HCT116 (cell line): ENCODE measurements around the gene KIFC3. TPM values are rescaled to one million over a fixed set of nuclear protein-coding genes. Genes with fewer than 3 reads are reported as not detected.

Experiments used
- ATAC-seq: fragments of 200-7000 bp; cut with Tn5 transposase; 2 replicates; pipeline ENCODE4 v1.9.1; 2020; ENCODE audit warnings: mild to moderate bottlenecking, moderate library complexity
- BruUV-seq: library from RNA; stranded (reverse); fragments of 400-500 nt; replicated peaks from 2 replicates; lab custom pipeline; 2021; lab: Mats Ljungman, UMichigan
- CTCF ChIA-PET: fragments of 300-600 bp; sonication (Branson Sonifier 250); formaldehyde crosslinking; loops from one replicate; lab custom pipeline; 2021; ENCODE audit warnings: antibody characterized with exemption; lab: Charles Lee
- POLR2A ChIA-PET: fragments of 300-600, 350-600 bp; sonication (Branson Sonifier 250); formaldehyde crosslinking; loops from one replicate; lab custom pipeline; 2021; ENCODE audit warnings: antibody characterized with exemption; lab: Charles Lee
- RAD21 ChIA-PET, 2 experiments: fragments of 300-600 bp; sonication (Branson Sonifier 250); formaldehyde crosslinking; loops; one replicate each; lab custom pipeline; 2023; ENCODE audit warnings: low total read pairs in 2 of 2; ENCODE audit not compliant: uncharacterized antibody in 2 of 2, unreplicated experiment in 2 of 2, low non-redundant PET in 1 of 2; lab: Charles Lee
- DNase-seq: peaks from one replicate; pipeline ENCODE4 v3.0.0-alpha.2; 2010; ENCODE audit warnings: low read depth, low spot score
- H2AFZ ChIP-seq: fragments of 200-600 bp; shearing (Covaris generic), sonication (generic); 2 replicates; pipeline ENCODE4 v1.6.1; 2017; ENCODE audit warnings: low read depth, mixed run types, mixed read lengths, antibody characterized with exemption, low read length; ENCODE audit not compliant: poor library complexity, severe bottlenecking
- H3K27ac ChIP-seq: 2 replicates; pipeline ENCODE4 v1.5.1; 2012; ENCODE audit warnings: low read depth, low read length
- H3K27me3 ChIP-seq: fragments of 200-600 bp; sonication (generic); 2 replicates; pipeline ENCODE4 v1.6.1; 2016; ENCODE audit warnings: mixed run types, low read length, mixed read lengths; ENCODE audit not compliant: insufficient read depth
- H3K36me3 ChIP-seq, 2 experiments: fragments of 200-500 bp in 1 of 2; fragments of 200-600 bp in 1 of 2; sonication (Bioruptor generic) in 1 of 2; sonication (generic) in 1 of 2; 2 replicates each; pipeline versions ENCODE4 v1.5.1 to v1.6.1; 2014 to 2016; ENCODE audit warnings: low read length in 2 of 2, inconsistent platforms in 1 of 2, mixed read lengths in 1 of 2, mixed run types in 1 of 2; ENCODE audit not compliant: insufficient read depth in 2 of 2, control insufficient read depth in 1 of 2
- H3K4me1 ChIP-seq, 2 experiments: fragments of 200-600 bp in 1 of 2; sonication (generic) in 1 of 2; 2 replicates each; pipeline versions ENCODE4 v1.5.1 to v1.6.1; 2012 to 2017; ENCODE audit warnings: low read length in 2 of 2, inconsistent platforms in 1 of 2, mild to moderate bottlenecking in 1 of 2, mixed read lengths in 1 of 2, mixed run types in 1 of 2, moderate library complexity in 1 of 2; ENCODE audit not compliant: insufficient read depth in 2 of 2, control insufficient read depth in 1 of 2
- H3K4me2 ChIP-seq: fragments of 200-600 bp; sonication (generic); 2 replicates; pipeline ENCODE4 v1.6.1; 2017; ENCODE audit warnings: mixed run types, low read length, mixed read lengths
- H3K4me3 ChIP-seq, 2 experiments: fragments of 200-600 bp in 1 of 2; sonication (generic) in 1 of 2; replicated peaks in 1 of 2; 2 replicates each; pipeline ENCODE4 v1.5.1; 2011 to 2016; ENCODE audit warnings: low read length in 2 of 2, control low read depth in 1 of 2, low read depth in 1 of 2, mild to moderate bottlenecking in 1 of 2, mixed read lengths in 1 of 2, mixed run types in 1 of 2
- H3K79me2 ChIP-seq: fragments of 200-600 bp; sonication (generic); 2 replicates; pipeline ENCODE4 v1.6.1; 2017; ENCODE audit warnings: mild to moderate bottlenecking, mixed run types, low read length, moderate library complexity, mixed read lengths; ENCODE audit not compliant: insufficient read depth
- H3K9ac ChIP-seq: fragments of 200-600 bp; sonication (generic); 2 replicates; pipeline ENCODE4 v1.6.1; 2016; ENCODE audit warnings: low read length, mixed read lengths
- H3K9me2 ChIP-seq: fragments of 200-600 bp; sonication (generic), shearing (Covaris generic); 2 replicates; pipeline ENCODE4 v1.6.1; 2017; ENCODE audit warnings: mixed run types, mild to moderate bottlenecking, moderate library complexity; ENCODE audit not compliant: insufficient read depth
- H3K9me3 ChIP-seq, 2 experiments: fragments of 200-500 bp in 1 of 2; fragments of 200-600 bp in 1 of 2; sonication (Bioruptor generic) in 1 of 2; sonication (generic) in 1 of 2; 2 replicates each; pipeline ENCODE4 v1.6.1; 2014 to 2017; ENCODE audit warnings: low read length in 2 of 2, mixed read lengths in 2 of 2, inconsistent platforms in 1 of 2, low read depth in 1 of 2, mild to moderate bottlenecking in 1 of 2, mixed run types in 1 of 2, moderate library complexity in 1 of 2; ENCODE audit not compliant: control insufficient read depth in 1 of 2, insufficient read depth in 1 of 2
- H4K20me1 ChIP-seq: fragments of 200-600 bp; sonication (generic), shearing (Covaris generic); 2 replicates; pipeline ENCODE4 v1.6.1; 2017; ENCODE audit warnings: mixed run types, mild to moderate bottlenecking, moderate library complexity; ENCODE audit not compliant: insufficient read depth
- CBX3 ChIP-seq: IDR thresholded peaks from 2 replicates; pipeline ENCODE4 v1.6.1; 2012; ENCODE audit warnings: low read depth
- EGR1 ChIP-seq: IDR thresholded peaks from 2 replicates; pipeline ENCODE4 v1.6.1; 2012; ENCODE audit warnings: low read depth
- ELF1 ChIP-seq: IDR thresholded peaks from 2 replicates; pipeline ENCODE4 v1.6.1; 2012; ENCODE audit warnings: low read depth, borderline replicate concordance
- EZH2phosphoT487 ChIP-seq: fragments of 200-600 bp; IDR thresholded peaks from 2 replicates; pipeline ENCODE4 v1.6.1; 2018; ENCODE audit warnings: antibody characterized with exemption, borderline replicate concordance
- FOSL1 ChIP-seq: IDR thresholded peaks from 2 replicates; pipeline ENCODE4 v1.6.1; 2012; ENCODE audit warnings: low read depth
- SIN3A ChIP-seq: IDR thresholded peaks from 2 replicates; pipeline ENCODE4 v1.6.1; 2012; ENCODE audit warnings: low read depth
- SRF ChIP-seq: IDR thresholded peaks from 2 replicates; pipeline ENCODE4 v1.6.1; 2012; ENCODE audit warnings: low read depth
- ZBTB33 ChIP-seq: IDR thresholded peaks from 2 replicates; pipeline ENCODE4 v1.6.1; 2011; ENCODE audit warnings: mild to moderate bottlenecking, low read length, moderate library complexity; ENCODE audit not compliant: insufficient replicate concordance; ENCODE audit errors: extremely low read depth
- ZFX ChIP-seq: fragments of 450-650 bp; IDR thresholded peaks from 2 replicates; pipeline ENCODE4 v1.6.1; 2017
- intact Hi-C: fragments of 100-400 bp; cut with micrococcal nuclease; formaldehyde crosslinking; loops from 2 replicates; pipeline ENCODE4 v1.10.0; 2022
- total RNA-seq: library from RNA; stranded (reverse); gene quantifications from one replicate; pipeline ENCODE4 v1.2.1, GENCODE V29; 2021; ENCODE audit not compliant: unreplicated experiment
- TF ChIP-seq, protein P1 (sequence below): IDR thresholded peaks from 2 replicates; pipeline ENCODE4 v1.6.1; 2012
- TF ChIP-seq, protein P2 (sequence below), 3 experiments: fragments of 200-600 bp in 1 of 3; sonication (generic) in 1 of 3; IDR thresholded peaks in 2 of 3; conservative IDR thresholded peaks in 1 of 3; 2 replicates each; pipeline ENCODE4 v1.5.1; 2012 to 2017; ENCODE audit warnings: low read depth in 2 of 3, low read length in 2 of 3, antibody characterized with exemption in 1 of 3, borderline replicate concordance in 1 of 3, control low read depth in 1 of 3, mild to moderate bottlenecking in 1 of 3, mixed read lengths in 1 of 3, mixed run types in 1 of 3, moderate library complexity in 1 of 3; ENCODE audit not compliant: insufficient read depth in 1 of 3

KIFC3 gene
- total RNA-seq, 1 experiment from 2014 or later = 31.9 TPM

GRCh38 chr16:57797526-57798266 is 4.6 kb downstream of the KIFC3 start (continued):
- TF ChIP-seq EGR1 (no peak), SIN3A (no peak), CBX3 (no peak), ELF1 (no peak), ZBTB33 (no peak), SRF (no peak)
- TF ChIP-seq, protein P1, sequence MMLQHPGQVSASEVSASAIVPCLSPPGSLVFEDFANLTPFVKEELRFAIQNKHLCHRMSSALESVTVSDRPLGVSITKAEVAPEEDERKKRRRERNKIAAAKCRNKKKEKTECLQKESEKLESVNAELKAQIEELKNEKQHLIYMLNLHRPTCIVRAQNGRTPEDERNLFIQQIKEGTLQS = no peak

- Histone ChIP-seq H3K9me2 (no peaks in the 10 kb centered on the region), H3K9me3 (no peaks in the 10 kb centered on the region), H3K27me3 (no peaks in the 10 kb centered on the region), H2AFZ (no peak overlapping the region), H3K4me3 (no peak overlapping the region), H3K36me3 (peaks cover 2% of the 10 kb centered on the region in 2 experiments; a peak in 3 of 4 replicates), H3K79me2 (peaks cover 23% of the 10 kb centered on the region; the same call in 1 of the 2 replicates), H3K4me2 (peak overlapping the region; percentile 55; the same call in 1 of the 2 replicates), H3K27ac (peak overlapping the region; percentile 33; the same call in 1 of the 2 replicates), H4K20me1 (no peaks in the 10 kb centered on the region), H3K4me1 (peaks cover 56 to 63% of the 10 kb centered on the region in 2 experiments), H3K9ac (peak overlapping the region; percentile 20; the same call in 1 of the 2 replicates)
- RAD21 ChIA-PET = no interaction called here
- DNase-seq (no peak), ATAC-seq (no peak)
- CTCF ChIA-PET = interaction anchor here (1.0 kb wide), 1 partner anchor 66 kb away, joined by 3 read pairs; no protein-coding TSS in a partner anchor
- intact Hi-C loops = loop anchor here (2.0 kb wide), 1 partner anchor 66 kb away; no protein-coding TSS in a partner anchor
- TF ChIP-seq, protein P2, sequence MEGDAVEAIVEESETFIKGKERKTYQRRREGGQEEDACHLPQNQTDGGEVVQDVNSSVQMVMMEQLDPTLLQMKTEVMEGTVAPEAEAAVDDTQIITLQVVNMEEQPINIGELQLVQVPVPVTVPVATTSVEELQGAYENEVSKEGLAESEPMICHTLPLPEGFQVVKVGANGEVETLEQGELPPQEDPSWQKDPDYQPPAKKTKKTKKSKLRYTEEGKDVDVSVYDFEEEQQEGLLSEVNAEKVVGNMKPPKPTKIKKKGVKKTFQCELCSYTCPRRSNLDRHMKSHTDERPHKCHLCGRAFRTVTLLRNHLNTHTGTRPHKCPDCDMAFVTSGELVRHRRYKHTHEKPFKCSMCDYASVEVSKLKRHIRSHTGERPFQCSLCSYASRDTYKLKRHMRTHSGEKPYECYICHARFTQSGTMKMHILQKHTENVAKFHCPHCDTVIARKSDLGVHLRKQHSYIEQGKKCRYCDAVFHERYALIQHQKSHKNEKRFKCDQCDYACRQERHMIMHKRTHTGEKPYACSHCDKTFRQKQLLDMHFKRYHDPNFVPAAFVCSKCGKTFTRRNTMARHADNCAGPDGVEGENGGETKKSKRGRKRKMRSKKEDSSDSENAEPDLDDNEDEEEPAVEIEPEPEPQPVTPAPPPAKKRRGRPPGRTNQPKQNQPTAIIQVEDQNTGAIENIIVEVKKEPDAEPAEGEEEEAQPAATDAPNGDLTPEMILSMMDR (IDR thresholded peaks at IDR 0.05 in 2 of 3, conservative IDR thresholded peaks at IDR 0.05 in 1 of 3; ENCODE audit: borderline replicate concordance in 1 of 3, insufficient read depth in 1 of 3, low read depth in 2 of 3, low read length in 2 of 3) = no peak
- TF ChIP-seq SRF = no peak
- no peak for TF ChIP-seq EGR1
- no peak for TF ChIP-seq ZBTB33
- no peak for TF ChIP-seq FOSL1
- TF ChIP-seq ZFX = no peak
- no peak for TF ChIP-seq EZH2phosphoT487
- TF ChIP-seq SIN3A = no peak
- POLR2A ChIA-PET = interaction anchor here (1.3 kb wide), 1 partner anchor 12 kb away, joined by 3 read pairs; no protein-coding TSS in a partner anchor
- BruUV-seq = no TSS peak
Observed at GRCh38 chr16:57797216-57797525, 5.1 kb downstream of the KIFC3 start.
